Islet of Langerhans (tissue), 1 donor: Measurements from ENCODE around the gene ENTHD1.

ENCODE experiments used
- FAIRE-seq: peaks from one replicate; lab custom pipeline; 2011; peaks lifted over from hg19 to GRCh38; lab: Jason Lieb, UNC

Gene ENTHD1

DNA sequence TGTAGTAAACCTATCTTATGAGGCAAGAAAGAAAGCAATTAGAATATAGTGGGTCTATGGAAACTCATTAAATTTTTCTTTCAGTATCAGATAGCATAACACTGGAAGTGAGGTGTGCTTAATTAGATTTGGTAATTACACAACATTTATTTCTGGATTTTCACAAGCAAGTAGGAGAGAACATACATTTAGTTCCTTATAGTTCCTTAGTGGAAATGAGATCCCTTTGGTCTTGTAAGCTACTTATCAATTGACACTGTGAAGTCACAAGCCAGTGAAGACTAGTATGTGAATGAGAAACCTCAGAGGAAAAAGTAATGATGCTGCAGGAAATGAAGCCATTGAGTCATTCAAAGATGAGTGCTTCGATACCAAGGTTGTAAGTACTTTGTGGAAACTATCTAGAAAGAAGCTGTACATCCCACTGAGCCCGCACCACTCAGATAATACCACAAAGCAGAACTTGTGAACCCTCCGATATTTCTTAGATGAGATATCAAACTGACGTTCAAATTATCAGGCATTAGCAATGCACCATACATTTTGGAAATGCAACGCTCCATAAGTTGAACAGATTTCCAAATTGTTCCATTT is 53.5 kb downstream of the ENTHD1 start:
- no peak for FAIRE-seq

DNA sequence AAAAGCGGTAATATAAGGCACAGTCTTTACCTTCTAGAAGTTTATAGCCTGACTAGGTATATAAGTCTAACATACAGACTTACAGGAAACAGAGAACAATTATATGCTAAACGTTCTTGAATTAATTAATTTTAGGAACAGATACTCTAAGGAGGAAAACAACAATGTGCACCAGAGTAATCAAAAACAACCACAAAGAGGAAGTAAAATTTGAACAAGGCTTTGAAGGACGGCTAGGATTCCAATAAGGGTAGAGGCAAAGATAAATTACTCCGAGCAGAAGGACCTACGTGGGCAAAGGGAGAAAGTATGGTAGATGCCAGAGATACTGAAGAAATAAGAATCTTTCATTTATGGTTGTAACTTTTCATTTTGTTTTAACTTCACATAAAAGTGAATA is 54.4 kb downstream of the ENTHD1 start:
- no peak for FAIRE-seq

DNA sequence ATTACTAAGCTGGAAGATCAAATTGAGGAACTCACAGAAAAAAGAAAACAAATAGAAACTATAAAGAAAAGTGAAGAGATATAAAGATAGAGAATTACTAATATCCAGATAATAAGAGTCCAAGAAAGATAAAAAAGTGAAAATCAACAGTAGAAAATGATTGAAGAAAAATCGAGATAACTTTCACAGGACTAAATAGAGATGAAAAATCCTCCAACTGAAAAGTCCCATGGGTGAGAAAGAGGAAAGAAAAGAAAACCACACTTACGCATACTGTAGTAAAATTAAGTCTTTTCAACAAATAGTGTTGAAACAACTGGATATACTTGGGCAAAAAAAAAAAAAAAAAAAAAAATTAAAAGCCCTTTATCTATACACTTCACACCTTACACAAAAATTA is 60.0 kb downstream of the ENTHD1 start:
- FAIRE-seq = peak; percentile 61

DNA sequence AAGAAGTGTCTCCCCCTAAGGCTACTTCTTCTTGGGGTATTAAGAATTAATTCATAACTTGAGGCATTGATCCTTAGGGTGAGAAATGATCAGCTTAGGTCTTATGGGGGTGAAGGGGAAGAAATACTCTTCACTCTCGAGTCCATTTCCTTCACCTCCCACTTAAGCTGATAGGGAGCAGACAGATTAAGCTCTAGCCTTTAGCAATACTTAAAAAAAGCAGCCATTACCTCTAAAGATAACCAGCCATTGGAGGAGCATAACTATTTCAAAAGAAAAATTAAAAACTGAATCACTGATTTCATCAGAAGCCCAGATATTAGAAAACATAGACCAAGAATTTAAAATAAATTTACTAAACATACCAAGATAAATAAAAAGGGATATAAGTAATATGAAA is 60.5 kb downstream of the ENTHD1 start:
- no peak for FAIRE-seq

DNA sequence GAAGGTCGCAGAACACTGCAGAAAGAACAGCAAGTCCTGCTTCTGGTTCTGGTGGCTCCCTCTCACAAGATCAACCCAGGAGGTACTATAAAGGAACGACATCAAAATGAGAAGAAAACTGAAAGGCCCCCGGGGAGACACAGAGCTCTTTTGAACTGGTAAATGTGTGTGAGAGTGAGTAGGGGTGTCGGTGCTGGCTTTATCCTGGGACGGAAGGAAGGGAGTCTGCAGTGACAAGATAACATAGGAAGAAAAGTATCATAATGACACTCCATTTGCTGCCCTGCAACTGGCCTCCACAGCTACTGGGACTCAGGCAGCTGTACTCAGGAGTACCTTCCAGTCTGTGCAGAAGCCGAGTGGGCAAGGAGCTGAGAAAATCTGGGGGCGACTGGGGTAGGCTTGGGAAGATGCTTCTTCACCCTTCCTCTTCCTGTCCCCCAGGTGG is 60.9 kb downstream of the ENTHD1 start:
- no peak for FAIRE-seq

DNA sequence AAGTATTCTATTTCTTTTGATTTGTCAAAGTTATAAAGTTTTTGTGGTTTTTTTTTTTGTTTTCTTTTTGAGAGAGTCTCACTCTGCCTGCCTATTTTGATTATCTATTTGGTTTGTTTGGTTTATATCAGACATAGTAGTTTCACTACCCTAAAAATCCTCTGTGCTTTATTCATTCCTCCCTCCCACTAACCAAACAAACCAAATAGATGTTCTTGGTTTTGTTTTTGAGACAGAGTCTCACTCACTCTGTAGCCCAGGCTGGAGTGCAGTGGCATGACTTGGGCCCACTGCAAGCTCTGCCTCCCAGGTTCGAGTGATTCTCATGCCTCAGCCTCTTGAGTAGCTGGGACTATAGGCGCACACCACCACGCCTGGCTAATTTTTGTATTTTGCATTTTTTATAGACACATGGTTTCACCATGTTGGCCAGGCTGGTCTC is 67.9 kb downstream of the ENTHD1 start:
- FAIRE-seq = no peak

DNA sequence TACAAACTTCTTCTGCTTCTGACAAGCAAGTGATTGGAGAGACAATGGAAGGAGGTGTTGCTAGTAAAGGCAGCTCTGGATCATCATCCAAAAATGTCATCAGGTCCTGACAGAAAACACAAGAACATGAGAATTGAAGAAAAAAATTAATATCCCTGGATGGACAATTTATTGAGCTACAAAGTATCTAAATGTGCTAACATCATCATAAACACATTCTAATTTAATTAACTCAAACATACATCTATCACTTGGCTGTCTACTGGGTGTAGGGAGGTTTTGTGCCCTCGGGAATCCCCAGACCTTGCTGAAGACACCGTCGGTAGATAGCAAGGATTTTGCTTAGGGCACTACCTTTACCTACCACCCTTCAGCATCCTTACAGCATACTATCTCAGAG is 72.6 kb downstream of the ENTHD1 start:
- FAIRE-seq = peak; percentile 9

DNA sequence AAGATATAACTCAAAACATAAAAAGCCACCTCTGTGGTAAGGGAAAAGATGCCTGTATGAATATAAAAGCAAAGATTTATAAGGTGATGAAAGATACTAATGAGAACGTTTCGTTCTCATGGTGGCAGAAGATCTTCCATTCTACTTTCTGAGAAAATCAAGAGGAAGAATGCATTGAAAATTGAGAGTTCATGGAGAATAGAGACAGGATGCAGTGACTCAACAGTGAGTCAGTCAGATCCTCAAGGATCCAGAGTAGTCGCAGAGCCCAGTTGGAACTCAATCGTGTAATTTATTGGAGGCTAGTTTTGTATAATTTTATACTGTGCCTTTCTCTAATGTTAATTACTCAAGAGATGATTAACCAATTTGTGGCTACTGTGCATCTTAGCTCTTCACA is 73.3 kb downstream of the ENTHD1 start:
- peak; percentile 68 for FAIRE-seq

DNA sequence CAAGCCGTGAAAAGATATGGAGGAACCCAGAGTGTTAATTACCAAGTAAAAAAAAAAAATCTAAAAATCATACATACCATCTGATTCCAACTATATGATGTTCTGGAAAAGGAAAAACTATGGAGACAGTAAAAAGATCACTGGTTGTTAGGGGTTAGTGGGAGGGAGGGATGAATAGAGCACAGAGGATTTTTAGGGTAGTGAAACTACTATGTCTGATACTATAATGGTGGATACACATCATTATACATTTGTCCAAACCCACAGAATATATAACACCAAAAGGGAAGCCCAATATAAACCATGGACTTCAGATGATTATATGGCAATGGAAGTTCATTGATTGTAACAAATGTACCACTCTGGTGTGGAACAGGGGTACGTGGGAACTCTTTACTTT is 74.1 kb downstream of the ENTHD1 start:
- FAIRE-seq = no peak

DNA sequence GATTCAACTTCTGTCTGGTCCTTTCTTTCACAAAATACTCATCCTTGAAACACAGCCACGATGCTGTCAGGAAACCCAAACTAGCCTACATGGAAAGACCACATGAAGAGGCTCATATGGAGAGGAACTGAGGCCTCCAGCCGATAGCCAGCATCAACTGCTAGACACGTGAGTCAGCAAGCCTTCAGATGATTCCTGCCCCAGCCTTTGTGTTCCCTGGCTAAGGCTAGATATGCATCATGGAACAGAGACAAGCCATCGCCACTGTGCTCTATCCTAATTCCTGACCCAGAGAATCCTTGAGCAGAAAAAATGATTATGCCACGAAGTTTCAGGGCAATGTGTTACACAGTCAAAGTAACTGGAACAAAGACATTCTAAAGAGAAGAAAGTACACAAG is 75.5 kb downstream of the ENTHD1 start:
- no peak for FAIRE-seq

DNA sequence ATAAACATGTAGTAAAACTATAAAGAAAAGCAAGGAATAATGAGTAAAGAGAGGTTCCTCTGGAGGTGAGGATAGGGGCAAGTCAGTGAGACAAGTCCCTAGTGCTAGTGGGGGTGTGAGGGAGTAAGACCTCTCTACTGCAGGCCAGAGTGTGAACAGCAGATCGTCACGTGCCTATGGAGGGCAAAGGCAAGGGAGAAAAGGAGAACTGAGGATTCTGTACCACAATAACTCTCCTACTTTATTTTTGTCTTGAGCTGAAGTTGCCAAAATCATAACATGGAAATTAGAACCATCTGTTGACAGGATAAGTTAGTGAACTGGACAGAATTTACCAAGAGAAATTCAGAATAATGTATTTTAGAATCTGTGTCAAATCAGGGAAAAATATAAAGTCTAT is 77.6 kb downstream of the ENTHD1 start:
- no peak for FAIRE-seq

DNA sequence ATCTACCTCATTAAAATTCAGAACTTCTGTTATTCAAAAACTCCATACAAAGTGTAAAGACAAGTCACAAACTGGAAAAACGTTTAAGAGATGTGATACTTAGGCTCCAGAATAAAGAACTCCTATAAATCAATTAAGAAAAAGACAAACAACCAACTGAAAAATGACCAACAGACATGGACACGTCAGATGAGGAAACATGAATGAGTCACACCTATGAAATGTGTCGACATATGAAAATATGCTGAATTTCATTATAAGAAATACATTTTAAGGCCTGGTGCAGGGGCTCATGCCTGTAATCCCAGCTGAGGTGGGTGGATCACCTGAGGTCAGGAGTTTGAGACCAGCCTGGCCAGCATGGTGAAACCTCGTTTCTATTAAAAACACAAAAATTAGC is 78.7 kb downstream of the ENTHD1 start:
- FAIRE-seq = no peak

DNA sequence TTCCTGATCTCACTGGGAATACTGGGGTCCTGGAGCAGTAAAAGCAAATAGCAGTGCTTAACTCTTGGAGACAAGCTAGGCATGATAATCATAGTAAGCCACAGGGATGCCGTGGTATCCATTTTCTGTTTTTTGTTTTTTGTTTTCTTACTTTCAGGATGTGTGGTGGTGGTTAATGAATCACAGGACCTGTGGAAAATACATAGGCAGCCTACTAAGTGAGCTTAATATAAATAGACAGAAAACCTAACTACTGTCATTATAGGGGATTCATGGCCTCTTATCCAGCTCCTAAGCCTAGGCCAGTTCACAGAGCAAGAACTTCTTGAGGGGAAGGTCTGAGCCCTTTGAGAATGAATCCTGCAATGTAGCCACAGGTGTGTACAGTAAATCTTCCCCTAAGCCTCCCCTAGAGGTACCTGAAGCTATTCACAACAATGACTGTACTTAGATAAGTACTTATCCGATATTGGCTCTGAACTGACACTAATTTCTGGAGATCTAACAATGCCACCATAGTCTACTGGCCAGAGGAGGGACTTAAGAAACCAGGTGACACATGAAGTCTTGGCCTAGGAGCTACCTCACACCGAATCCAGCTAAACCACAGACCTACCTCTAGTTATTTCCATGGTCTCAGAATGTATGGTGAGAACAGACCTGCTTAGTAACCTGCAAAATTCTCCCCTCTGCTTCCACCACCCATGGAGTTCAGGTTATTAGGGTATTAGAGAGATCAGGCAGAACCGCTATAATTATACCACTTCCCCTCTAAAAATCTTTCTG is 83.6 kb downstream of the ENTHD1 start:
- FAIRE-seq = no peak

DNA sequence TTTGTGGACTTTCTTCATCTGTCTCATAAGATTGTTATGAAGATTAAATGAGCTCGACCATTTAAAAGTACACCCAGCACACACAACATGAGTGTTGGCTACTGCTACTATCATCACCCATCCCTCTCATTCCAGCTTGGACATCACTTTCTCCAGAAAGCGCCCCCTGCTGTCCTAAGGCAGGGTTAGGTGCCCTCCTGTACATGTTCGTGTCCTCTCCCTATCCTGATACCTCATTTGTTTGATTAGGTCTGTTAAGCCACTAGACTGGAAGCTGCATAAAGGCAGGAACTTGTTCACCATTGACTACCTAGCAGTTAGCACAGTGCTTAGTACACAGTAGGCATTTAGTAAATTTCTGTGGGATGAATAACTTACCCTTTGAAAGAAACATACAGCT is 85.5 kb downstream of the ENTHD1 start:
- FAIRE-seq = no peak

DNA sequence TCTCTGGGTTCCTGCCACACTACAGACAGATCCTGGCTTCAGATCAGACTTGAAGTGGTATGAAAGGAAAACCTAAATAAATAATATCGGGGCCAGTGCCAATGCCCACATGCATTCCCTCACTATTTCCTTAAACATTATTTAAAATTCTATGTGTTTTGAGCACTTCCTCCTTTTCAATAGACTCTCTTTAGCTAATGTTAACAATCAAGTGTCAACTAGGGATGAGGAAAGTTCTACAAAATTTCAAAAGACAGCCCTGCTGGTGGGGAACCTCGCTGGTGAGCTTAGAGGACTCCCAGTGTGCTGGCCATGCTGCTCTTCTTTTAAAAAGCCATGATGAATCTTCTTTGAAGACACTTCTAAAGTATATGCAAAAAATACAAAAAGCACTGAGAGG is 87.5 kb downstream of the ENTHD1 start:
- FAIRE-seq = no peak

DNA sequence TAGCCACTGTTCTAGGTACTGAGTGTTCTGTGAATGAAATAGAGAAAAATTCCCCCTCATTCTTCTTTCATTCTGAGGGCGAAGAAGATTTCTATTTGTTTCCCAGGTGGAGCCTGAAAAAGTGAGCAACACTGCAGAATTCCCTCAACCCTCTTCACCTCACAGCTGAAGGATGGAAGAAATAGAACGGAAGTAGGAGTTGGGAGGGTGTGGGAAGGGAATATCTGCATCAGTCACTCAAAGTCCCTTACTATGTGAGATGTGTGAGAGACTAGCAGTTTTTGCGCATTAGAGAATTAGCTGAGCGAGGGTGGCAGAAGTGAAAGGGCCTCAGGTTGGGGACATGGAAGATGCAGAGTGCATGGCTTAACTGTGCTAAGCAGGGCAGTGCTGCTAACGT is 88.4 kb downstream of the ENTHD1 start:
- no peak for FAIRE-seq

DNA sequence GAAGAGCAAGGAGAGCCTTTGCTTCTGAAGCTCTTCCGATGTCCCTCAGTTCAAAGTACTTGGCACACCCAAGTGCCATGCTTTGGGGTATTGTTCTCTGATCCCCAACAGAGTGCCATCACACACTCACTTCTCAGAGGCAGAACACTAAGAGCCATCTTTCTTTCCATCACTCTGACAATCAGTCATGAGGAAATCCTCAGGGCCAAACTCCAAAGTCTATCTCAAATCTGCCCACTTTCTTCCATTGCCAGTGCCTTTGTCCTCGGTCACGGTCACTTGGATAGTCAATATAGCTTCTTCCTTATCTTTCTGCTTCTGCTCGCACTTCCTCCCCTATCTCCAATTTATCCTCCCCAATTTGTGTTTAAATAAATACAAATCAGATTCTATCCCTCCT is 90.9 kb downstream of the ENTHD1 start:
- FAIRE-seq = no peak

DNA sequence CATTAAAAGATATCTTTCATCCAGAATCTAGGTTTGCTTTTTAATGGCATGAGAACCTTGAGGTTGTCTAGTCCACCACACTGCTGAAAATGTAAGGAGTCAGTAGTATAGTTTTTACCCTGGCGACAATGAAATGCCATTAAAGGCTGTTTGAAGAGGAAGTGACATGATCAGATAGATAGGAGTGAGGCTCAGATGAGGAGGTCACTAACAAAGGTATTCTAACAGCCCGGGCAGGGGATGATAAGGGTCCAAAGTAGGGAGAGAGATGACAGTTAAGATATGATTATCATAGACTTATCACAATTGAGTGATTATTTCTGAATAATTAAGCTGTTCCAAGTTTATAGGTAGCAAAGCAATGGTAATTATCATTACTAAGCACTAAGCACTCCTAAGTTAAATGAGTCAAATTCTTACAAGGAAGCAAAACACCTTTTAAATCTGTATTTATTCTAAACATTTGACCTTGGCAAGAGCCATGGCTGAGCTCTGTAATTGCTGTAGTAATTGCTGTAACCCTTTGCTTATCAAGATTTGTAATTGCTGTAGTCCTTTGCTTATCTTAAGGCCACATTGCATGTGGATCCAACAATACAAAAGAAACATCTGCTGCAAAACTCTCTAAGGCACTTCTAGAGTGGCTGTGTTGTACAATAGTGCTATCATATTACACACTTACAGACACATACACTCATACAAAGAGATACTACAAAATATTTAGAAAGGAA is 92.6 kb downstream of the ENTHD1 start:
- no peak for FAIRE-seq

DNA sequence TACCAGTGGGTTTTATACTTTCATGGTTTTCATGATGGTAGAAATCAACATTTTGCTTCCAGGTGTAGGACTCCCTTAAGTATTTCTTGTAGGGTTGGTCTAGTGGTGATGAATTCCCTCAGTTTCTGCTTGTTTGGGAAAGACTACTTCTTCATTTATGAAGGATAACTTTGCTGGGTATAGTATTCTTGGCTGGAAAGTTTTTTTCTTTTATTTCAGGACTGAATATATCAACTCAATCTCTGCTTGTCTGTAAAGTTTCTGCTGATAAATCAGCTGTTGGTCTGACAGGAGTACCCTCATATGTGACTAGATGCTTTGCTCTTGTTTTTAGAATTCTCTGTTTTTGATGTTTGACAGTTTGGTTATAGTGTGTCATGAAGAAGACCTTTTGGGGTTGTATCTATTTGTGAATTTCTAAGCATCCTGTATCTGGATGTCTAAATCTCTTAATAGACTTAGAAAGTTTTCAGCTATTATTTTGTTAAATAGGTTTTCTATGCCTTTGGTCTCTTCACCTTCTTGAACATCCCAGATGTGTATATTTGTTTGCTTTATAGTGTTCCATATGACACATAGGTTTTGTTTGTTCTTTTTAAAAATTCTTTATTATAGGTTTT is 95.9 kb downstream of the ENTHD1 start:
- FAIRE-seq = no peak

DNA sequence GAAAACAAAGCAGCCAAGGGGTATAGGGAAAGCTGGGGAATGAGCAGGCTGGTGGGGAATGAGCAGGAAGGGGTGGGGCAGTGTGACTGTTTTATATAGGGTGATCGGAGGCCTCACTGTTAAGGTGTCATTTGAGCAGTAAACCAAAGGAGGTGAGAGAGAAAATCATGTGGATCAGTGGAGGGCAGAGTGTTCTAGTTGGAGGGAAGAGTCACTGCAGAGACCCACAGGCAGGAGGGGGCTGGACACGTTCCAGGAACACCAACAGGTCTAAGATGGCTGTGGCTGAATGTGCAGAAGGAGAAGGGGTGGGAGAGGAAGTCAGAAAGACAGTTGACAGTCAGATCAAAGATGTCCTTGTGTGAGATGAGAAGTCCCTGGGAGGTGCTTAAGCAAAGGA is 103.8 kb downstream of the ENTHD1 start:
- no peak for FAIRE-seq

DNA sequence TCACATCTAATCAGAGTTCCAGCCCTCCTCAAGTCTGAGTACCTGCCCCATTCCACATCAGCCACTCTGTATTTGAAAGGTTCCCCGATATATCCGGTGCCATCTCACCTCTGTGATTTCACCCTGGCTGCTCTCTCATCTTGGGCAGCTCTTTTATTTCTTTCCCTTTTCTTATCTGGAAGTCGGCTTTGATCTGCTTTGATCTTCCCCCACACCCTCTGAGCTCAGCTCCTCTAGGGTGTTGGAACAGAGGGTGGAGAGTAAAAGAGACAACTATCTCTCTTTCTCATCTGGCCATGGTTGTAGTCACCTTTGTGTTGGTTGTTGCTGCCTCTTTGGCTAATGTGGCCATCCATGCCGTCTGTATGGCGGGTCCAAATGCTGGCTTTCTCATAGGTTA is 108.3 kb downstream of the ENTHD1 start:
- no peak for FAIRE-seq

DNA sequence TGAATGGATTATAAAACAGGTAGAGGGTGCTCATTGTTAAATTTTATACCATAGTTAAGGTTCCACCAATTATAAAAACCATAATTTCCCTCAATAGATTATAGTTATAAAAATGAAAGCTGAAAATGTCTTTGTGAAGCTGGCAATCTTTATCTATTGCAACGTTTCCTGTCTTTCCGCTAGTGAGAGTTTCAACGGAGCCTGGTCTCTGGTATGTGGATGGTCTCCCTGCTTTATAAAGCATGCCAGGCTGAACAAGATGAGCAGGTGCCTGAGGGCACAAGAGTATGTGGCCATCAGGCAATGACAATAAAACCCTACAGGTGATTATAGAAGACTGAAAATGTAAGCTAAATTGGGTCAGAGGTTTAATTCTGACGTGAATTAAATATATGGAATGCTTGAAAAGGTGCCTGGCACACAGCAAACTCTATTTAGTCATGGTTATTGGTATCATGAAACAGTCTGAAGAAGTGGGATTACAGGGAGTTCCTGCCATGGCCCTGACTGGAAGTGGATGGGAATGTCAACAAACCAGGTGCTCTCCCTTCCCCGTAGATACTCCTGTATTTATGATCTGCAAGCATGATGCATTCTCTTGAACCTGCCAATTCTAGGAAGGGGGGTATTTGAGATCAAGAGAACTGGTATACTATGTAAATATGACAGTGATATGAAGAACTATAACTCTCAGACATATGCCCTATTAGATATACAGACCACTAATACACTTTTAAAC is 115.7 kb downstream of the ENTHD1 start:
- FAIRE-seq = no peak
